Measurements from ENCODE around the gene ITPR1.

DNA sequence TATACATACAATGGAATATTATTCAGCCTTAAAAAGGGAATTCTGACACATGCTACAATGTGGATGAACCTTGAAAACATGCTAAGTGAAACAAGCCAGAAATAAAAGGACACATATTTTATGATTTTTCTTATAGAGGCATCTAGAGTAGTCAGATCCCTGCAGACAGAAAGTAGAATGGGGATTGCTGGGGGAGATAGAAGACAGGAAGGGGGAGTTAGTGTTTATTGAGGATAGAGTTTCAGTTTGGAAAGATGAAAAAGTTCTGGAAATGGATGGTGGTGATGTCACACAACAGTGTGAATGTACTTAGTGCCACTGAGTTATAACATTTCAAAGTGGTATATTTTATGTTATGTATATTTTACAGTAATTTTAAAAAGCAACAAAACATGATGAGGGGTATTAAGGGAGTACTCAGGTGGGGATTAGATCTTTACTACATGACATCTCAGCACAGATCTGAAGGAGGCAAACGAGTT is 4.7 kb downstream of the ITPR1 start:
- TF ChIP-seq, protein P1, sequence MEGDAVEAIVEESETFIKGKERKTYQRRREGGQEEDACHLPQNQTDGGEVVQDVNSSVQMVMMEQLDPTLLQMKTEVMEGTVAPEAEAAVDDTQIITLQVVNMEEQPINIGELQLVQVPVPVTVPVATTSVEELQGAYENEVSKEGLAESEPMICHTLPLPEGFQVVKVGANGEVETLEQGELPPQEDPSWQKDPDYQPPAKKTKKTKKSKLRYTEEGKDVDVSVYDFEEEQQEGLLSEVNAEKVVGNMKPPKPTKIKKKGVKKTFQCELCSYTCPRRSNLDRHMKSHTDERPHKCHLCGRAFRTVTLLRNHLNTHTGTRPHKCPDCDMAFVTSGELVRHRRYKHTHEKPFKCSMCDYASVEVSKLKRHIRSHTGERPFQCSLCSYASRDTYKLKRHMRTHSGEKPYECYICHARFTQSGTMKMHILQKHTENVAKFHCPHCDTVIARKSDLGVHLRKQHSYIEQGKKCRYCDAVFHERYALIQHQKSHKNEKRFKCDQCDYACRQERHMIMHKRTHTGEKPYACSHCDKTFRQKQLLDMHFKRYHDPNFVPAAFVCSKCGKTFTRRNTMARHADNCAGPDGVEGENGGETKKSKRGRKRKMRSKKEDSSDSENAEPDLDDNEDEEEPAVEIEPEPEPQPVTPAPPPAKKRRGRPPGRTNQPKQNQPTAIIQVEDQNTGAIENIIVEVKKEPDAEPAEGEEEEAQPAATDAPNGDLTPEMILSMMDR (IDR thresholded peaks at IDR 0.05): no peak
- no peak for TF ChIP-seq POLR2A (IDR thresholded peaks at IDR 0.05)
- TF ChIP-seq EP300 (IDR thresholded peaks at IDR 0.05; ENCODE audit: low read depth): no peak
- no peak for TF ChIP-seq POLR2AphosphoS5 (IDR thresholded peaks at IDR 0.05)
